Measurements from ENCODE around the gene CCDC85A.

GRCh38 chr2:56206250-56206649 lies 22.5 kb downstream of the CCDC85A start:
- TF ChIP-seq, protein P1, sequence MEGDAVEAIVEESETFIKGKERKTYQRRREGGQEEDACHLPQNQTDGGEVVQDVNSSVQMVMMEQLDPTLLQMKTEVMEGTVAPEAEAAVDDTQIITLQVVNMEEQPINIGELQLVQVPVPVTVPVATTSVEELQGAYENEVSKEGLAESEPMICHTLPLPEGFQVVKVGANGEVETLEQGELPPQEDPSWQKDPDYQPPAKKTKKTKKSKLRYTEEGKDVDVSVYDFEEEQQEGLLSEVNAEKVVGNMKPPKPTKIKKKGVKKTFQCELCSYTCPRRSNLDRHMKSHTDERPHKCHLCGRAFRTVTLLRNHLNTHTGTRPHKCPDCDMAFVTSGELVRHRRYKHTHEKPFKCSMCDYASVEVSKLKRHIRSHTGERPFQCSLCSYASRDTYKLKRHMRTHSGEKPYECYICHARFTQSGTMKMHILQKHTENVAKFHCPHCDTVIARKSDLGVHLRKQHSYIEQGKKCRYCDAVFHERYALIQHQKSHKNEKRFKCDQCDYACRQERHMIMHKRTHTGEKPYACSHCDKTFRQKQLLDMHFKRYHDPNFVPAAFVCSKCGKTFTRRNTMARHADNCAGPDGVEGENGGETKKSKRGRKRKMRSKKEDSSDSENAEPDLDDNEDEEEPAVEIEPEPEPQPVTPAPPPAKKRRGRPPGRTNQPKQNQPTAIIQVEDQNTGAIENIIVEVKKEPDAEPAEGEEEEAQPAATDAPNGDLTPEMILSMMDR (IDR thresholded peaks at IDR 0.05): no peak
- no peak for TF ChIP-seq POLR2A (IDR thresholded peaks at IDR 0.05)
